GOT3 (cell line): ENCODE measurements around the gene TOMM20.

Experiments
- DNase-seq: peaks from one replicate; lab custom pipeline; 2025; ENCODE audit warnings: mixed read lengths; lab: John Stamatoyannopoulos, UW

The TOMM20 gene

DNA sequence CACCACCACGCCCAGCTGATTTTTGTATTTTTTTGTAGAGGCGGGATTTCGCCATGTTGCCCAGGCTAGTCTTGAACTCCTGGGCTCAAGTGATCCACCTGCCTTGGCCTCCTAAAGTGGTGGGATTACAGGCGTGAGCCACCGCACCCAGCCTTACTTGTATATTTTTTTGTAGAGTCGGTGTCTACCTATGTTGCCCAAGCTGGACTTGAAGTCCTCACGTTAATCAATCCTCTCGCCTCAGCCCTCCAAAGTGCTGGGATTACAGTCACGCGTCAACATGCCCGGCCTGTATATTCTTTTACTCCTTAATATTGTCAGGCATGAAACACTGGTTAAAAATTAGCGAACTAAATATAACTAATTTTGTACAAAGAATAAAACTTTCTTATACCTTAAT, 5.5 kb upstream of the TOMM20 start:
- no peak for DNase-seq

DNA sequence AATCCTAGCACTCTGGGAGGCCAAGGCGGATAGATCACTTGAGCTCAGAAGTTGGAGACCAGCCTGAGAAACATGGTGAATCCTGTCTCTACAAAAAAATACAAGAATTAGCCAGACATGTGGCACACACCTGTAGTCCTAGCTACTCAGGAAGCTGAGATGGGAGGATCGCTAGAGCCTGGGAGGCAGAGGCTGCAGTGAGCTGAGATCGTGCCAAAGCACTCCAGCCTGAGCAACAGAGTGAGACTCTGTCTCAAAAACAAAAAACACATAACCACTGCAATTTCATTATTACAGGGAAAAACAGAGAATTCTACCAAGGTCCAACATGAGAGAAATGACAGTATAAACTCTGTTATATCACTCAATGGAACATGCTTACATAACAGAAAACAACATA, 4.4 kb upstream of the TOMM20 start:
- DNase-seq = no peak

DNA sequence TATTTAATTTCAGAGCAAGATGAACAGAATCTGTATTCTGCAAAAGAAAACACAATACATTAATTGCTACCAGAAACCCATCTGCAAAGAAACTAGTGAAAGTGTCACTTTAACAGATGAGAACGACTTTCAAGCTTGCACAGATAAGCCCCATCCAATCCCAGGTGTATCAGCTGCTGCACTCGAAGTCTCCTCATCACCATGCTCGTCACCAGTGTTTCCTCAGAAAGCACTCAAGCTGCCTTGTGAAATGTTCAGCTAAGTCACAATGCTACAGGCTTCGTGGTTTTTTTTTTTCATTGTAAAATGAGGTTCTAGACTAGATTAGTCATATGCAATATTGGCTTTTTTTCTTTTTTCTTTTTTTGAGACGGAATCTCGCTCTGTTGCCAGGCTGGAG, 3.3 kb upstream of the TOMM20 start:
- DNase-seq = no peak

DNA sequence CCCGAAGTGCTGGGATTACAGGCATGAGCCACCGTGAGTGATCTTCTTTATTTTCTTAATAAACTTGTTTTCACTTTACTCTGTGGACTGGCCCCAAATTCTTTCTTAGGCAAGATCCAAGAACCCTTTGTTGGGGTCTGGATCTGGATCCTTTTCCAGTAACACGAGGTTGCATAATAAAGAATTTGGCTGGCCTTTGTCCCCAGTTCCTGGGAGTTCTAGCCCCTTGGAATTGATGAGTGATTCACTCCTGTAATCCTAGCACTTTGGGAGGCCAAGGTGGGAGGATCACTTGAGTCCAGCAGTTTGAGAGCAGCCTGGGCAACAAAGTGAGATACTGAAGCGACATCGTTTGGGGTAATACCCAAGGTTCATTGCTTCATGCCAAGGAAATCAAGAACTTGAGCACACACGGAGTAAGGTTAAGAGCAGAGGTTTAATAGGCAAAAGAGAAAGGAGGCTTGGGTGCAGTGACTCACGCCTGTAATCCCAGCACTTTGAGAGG, 2.2 kb upstream of the TOMM20 start:
- DNase-seq = no peak

DNA sequence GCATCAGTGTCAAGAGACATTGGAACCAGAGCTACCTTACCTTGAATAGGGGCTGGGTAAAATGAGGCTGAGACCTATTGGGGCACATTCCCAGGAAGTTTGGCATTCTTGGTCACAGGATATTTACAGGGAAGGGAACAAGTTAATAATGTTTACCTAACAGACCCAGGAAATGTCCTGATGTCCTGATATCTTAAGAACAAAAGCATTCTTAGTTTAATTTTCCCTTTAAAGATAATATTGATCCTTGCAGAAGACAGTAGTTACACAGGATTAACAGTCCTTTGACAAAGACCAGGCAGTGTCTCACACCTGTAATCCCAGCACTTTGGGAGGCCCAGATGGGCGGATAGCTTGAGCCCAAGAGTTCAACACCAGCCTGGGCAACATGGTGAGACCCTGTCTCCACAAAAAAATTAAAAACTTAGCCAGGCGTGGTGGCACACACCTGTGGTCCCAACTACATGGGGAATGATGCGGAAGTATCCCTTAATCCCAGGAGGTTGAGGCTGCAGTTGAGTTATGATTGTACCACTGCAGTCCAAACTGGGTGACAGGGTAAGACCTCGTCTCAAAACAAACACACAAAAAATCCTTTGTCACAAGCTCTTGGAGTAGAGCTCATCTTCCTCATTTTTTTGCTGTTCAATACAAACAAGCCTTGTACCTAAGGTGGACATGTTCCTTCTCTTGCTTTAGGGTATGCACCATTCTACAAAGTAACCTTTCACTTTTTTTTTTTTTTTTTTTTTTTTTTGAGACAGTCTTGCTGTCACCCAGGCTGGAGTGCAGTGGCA, 1.3 kb upstream of the TOMM20 start:
- DNase-seq = no peak

DNA sequence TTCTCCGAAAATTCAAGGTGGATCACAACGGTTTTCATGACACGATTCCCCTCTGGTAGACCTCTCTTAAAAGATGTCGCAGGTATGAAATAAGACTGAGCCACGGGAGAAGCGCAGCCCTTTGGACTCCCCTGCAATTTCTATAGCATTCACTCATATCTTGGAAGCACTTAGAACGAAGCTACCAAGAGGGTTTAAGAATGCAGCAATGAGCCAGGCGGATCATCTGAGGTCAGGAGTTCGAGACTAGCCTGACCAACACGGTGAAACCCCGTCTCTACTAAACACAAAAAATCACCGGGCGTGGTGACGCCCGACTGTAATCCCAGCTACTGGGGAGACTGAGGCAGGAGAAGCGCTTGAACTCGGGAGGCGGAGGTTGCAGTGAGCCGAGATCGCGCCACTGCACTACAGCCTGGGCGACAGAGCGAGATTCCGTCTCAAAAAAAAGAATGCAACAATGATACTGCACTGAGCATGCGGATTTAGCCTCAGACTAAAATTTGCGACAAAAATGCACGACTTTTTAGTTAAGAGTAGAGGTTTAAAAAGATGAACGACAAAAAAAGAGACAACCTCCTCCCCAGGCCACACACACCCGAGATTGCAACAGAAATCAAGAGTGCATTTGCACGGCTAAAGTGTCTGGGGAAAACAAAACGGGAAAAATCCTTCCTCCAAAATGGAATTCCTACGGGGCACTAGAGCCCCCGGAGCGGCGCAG, 743 bp downstream of the TOMM20 start:
- no peak for DNase-seq

DNA sequence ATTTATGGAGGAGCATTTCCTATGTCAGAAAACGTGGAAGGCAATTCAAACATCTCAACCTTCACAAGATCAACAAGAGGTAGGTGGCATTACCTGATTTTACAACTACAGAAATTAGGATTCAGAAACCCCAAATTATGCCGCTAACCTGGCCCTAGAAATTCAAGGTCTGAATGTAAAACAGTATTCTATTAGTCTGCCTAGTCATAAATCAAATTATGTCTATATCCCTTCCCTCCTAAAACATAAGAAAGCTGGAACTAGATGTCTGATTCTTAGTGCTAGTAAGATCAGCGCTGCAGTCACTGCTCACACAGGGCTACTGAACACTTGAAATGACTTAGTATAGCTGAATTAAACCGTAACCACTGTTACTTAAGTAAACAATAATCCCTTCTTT, 1.4 kb downstream of the TOMM20 start:
- no peak for DNase-seq

DNA sequence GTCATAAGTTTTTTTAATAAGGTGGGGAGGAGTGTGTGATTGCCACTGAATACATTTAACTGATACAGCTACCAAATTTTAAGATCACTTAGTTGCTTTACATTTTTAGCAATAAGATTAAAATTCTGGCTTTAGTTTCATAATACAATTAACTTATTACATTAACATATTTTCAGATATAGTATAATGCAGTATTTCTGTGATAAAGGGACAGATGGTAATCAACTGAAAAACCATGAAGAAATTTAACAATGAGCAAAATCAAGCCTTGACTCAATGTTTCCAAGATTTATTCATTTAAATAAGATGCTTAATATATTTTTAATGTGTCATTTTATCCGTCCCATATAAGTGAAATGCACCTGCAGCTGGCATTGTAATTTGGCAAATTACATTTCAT, 4.0 kb downstream of the TOMM20 start:
- DNase-seq = no peak

DNA sequence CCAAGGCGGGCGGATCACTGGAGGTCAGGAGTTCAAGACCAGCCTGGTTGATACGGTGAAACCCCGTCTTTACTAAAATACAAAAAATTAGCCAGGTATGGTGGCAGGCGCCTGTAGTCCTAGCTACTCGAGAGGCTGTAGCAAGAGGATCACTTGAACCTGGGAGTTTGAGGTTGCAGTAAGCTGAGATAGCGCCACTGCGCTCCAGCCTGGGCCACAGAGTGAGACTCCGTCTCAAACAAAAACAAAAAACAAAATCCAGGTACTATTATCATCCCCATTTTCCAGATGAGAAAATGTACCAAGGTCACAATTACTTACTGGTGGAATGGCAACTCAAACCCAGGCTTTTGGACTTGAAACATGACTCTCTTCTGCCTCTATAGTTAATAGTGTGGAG, 4.5 kb downstream of the TOMM20 start:
- no peak for DNase-seq

DNA sequence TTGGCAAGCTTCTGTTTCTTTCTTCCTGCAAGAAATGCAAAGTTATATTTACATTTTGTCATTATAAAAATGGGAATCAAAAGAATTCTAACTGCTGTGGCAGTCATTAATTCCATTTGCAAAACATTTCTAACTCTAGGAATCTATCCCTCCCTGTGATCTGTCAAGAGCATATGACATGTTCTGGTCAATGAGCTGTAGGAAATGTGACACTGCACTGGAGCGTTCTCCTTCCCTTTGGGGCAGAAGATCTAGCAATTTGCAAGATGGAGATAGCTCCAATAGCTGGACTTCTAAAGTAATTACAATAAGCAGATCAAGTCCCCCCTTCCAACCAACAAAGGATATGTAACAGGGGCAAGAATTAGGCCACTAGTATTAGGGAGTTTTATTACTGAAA, 6.3 kb downstream of the TOMM20 start:
- DNase-seq = no peak

DNA sequence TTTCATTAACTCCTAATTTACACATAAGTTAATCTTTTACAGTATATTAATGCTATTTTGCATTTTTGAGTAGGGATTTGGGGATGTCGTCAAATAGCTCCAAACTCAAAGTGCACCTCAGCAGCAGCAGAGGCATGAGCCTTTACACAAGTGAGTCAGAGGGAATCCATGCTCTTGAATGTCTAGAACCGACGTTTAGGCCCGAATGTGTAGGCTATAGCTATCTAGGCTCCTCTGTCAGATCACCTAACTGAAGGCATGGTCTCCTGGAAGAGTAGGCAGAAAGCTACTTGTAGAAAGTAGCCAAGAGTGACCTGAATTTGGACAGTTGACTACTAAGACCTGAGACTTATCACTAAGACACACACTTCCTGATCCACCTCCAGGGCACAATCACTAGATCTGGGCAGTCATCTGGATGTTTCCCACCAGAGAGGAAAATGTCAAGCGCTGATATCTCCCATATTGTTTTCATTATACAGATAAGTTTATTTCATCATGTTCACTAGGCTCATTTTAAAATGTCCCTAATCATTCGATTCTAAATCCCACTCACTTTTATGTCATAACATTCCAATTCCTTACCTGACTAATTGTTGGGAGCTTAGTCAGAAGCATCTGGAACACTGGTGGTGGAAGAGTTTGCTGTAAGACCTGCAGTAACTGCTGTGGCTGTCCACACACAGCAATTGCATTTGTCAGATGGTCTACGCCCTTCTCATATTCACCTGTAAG, 15.3 kb downstream of the TOMM20 start:
- DNase-seq = no peak

DNA sequence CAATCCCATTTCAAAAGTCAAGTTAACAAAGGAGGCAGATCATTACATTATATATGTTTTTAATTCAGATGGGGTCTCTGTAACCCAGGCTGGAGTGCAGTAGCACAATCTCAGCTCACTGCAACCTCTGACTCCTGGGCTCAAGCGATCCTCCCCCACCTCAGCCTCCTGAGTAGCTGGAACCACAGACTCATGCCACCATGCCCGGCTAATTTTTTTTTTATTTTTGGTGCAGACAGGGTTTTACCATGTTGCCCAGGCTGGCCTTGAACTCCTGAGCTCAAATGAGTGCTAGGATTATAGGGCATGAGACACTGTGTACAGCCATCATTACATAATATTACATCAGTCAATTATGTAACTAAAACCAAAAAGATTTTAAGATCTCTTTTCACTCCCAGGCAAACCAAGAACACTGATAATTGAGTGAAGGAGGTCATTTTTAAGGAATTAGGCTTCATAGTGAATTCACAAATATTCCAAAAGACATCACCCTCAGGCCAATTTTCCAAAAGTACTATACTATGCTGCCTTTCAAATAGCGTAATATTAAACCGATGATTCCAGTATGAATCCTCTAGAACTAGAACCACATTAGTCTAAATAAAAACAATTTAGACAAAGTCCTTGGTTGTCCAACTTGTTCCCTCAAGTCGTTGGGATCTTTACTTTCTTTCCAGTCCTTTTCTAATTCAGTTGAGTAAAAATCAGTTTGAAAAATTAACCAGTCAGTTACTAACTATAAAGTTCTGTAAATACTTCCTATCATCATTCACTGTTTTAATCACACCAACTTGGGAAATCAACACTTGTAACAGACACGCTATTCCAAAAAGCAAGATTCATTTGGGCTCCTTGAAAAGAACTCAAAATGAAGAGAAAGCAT, 16.1 kb downstream of the TOMM20 start:
- no peak for DNase-seq

DNA sequence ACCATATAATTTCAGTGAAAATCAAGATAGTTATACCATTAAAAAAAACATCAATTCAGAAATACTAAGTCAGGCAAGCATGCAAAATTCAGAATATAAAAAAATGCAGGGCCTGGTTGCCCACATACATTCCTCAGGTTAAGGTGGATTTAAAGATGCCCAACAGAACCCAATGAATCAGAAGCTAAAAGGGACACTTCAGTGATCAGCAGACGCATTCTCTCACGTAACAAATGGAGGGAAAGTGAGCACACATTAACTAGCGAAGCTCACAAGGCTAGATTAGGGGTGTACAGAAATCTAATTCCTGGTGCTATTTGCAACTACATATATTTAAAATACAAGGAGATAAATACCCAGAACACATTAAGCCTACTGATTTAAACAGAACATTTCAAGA, 17.5 kb downstream of the TOMM20 start:
- no peak for DNase-seq

DNA sequence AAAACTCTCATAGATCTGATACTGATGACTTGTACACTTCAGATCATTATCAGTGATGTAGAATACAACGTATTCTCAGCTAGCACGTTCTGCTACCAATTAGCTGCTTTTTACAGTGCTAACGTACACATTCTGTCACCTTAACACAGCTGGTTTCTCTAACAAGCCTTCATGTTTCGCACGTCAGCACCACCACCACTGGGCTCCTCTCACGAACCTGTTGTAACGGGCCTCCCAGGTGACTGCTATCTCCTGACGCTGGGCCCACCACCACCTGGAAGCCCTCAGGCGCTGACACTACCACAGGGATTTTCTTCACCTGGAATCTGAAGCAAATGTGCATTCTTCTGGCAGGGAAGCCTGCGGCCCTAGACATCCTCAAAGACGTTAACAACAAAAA, 19.8 kb downstream of the TOMM20 start:
- no peak for DNase-seq

DNA sequence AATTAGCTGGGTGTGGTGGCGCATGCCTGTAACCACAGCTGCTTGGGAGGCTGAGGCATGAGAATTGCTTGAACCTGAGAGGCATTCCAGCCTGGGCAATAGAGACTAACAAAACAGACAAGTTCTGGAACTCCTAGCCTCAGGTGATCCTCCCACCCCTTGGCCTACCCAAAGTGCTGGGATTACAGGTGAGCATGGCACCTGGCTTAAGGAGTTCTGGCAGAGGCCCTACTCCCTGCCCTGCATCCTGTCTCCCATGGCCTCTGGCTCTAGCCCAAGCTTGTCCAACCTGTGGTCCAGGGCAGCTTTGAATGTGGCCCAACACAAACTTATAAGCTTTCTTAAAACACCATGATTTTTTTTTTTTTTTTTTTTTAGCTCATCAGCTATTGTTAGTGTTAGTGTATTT, 20.4 kb downstream of the TOMM20 start:
- no peak for DNase-seq

DNA sequence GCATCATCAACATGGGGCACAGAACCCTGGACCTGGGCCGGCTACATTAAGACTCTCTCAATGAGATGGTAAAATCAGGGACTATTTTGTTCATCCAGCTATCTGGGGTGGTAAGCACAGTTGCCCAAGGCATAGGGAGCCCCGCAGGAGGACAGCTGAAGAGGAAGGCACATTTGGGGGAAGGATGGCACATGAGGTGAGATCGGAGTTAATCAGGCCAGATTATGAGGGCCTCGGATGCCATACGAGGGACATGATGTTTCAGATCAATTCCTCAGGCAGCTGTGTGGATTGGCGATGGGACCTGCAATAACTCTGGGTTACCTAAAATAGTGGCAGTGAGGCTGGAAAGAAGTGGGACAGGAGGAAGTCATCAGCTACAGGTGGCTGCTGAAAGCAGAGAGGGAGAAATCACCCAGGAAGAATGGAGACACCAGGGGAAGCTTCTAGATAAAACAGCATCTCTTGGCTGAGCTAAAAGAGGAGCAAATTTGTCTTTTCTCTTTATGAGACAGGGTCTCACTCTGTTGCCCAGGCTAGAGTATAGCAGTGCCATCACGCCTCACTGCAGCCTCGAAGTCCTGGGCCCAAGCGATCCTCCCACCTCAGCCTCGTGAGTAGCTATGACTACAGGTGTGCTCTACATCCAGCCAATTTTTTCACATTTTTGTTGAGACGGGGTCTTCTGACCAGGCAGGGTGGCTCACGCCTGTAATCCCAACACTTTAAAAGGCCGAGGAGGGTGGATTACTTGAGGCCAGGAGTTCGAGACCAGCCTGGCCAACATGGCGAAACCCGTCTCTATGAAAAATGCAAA, 21.1 kb downstream of the TOMM20 start:
- no peak for DNase-seq

DNA sequence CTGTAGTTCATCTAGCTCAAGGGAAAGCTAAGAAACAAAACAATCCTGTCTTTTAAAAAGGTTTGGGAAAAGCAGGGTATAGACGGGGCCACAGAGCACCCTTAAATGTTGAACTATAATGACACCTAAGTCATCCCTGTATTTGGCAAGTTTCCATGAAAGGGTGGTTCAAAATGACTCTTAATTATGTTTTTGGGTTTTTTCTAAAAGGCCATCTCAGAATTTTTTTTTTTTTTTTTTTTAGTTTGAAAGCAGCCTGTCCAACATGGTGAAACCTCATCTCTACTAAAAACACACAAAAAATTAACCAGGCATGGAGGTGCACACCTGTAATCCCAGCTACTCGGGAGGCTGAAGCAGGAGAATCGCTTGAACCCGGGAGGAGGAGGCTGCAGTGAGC, 22.2 kb downstream of the TOMM20 start:
- DNase-seq = no peak

DNA sequence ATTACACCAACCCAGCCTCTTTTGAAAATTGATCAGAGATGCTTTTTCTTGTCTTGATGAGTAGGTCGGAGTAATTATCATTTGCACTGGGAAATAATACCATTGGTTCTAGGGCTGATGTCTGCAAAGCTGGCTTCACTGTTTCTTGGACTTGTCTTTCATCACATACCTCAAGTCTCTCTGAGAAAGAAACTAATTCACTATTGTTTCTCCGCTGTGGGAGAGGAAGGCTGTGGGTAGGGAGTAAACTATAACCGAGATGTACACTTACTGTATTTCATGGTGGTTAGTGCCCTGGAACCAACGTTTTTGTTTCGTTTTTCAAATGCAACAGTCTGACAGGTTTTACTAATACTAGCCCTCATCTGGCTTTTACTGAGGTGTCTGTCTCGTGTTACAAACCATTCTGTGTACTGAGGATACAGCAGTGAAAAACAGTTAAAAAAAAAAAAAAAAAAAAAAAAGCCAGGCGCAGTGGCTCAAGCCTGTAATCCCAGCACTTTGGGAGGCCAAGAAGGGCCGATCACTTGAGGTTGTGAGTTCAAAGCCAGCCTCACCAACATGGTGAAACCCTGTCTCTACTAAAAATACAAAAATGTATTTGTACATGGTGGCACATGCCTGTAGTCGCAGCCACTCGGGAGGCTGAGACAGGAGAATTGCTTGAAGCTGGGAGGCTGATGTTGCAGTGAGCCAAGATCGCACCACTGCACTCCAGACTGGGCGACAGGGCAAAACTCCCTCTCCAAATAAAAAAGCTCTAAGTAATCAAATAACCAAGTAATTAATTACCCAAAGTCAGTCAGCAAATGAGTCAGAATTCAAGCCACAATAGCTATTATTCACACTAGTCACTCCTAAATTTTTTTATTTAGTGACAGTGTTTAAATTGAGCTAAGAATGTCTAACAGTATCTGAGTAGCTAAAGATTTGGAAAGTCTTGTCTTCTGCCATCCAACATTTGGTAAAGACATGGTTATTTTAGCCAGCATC, 23.3 kb downstream of the TOMM20 start:
- DNase-seq = no peak

DNA sequence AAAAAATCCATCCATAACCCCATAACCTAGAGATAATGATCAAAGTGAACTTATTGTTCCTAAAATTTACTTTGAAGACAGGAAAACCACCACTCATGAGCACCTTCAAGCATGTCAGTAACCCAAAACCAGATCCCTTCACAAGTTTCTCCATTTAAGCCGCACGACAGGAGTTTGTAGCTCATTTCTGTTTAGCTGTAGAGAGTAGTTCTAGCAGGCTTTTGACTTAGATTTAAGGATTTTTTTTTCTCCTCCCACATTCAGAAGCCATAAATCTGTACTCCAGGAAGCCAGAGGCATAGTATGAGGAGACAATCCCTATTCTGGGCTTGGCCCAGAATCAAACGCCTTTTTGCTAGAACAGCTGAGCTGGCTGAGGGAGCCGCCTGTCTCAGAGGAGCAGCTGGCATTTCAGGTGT, 25.6 kb downstream of the TOMM20 start:
- DNase-seq = no peak

DNA sequence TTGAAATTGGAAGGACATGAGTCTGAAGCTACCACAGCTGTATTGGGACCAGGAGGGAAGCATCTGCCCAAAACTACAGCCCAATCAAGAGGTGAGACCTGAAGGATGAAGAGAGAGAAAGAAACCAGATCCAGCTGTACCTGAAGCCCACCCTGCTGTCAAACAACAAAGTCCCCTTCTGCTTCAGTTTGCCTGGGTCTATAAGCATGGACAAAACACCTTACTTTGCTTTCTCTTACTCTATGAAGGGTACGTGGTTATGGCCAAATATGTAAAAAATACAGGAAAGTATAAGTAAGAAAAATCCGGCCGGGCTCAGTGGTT, 26.4 kb downstream of the TOMM20 start:
- DNase-seq = no peak
